ENCODE measurements around the gene RNF224. TPM values are rescaled to one million over a fixed set of nuclear protein-coding genes. Genes with fewer than 3 reads are reported as not detected.

RNF224 gene
- total RNA-seq, 3 donors from 2014 or later: not detected

DNA sequence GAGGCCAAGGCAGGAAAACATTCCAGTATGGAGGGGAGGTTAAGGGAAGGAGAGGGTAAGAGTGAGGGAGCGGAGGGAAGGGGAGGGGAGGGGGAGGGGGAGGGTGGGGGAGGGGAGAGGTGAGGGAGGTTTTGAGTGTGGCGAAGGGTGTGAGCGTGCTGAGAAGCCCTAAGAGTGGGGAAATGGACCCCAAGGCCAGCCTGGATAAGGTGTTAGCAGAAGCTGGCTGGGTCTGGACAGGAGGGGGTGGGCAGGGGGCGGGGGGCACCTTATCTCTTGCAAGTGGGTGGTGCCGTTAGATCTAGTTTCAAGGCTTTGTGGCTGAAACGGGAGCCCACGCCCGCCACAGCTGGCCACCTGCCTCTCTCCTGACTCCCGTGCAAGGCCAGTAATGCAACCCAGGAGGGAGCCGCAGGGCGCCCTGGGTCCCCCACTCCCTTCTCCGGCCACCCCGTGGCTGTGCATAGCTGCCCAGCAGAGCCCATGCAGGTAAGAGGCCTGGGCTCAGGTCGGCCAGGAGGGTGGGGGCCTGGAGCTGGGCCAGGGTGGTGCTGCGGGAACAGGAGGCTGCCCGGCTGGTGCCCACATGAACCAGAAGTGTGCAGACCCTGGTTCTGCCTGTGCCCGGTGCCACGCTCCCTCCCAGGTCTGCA, 677 bp downstream of the RNF224 start:
- TF ChIP-seq, protein P1, sequence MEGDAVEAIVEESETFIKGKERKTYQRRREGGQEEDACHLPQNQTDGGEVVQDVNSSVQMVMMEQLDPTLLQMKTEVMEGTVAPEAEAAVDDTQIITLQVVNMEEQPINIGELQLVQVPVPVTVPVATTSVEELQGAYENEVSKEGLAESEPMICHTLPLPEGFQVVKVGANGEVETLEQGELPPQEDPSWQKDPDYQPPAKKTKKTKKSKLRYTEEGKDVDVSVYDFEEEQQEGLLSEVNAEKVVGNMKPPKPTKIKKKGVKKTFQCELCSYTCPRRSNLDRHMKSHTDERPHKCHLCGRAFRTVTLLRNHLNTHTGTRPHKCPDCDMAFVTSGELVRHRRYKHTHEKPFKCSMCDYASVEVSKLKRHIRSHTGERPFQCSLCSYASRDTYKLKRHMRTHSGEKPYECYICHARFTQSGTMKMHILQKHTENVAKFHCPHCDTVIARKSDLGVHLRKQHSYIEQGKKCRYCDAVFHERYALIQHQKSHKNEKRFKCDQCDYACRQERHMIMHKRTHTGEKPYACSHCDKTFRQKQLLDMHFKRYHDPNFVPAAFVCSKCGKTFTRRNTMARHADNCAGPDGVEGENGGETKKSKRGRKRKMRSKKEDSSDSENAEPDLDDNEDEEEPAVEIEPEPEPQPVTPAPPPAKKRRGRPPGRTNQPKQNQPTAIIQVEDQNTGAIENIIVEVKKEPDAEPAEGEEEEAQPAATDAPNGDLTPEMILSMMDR (IDR thresholded peaks at IDR 0.05): no peak
- no peaks in the 10 kb centered on the region for H3K36me3 ChIP-seq (ENCODE audit: low read depth)
- H3K9me3 ChIP-seq: no peaks in the 10 kb centered on the region
- DNase-seq: no peak
- H3K4me1 ChIP-seq (ENCODE audit: low read depth): peaks cover 31% of the 10 kb centered on the region
- intact Hi-C loops (cut with DNase I, micrococcal nuclease): no loop called here
- ATAC-seq: no peak
- no peak overlapping the region for H3K4me3 ChIP-seq

DNA sequence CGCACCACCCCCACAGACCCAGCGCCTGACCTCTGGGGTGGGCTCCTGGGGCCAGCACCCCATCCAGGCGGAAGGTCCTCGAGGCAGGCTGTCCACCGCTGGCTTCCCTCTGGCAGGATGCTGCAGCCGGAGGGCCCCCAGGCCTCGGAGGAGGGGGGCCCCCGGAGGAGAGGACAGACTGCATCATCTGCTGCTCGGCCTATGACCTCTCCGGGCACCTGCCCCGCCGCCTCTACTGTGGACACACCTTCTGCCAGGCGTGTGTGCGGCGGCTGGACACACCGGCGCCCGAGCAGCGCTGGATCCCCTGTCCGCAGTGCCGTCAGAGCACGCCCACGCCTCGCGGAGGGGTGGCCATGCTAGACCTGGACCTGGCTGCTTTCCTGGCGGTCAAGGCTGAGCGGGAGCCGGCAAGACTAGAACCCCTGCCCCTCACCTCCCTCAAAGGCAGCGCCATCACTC, 1.2 kb downstream of the RNF224 start:
- Histone ChIP-seq H3K9me3 (no peaks in the 10 kb centered on the region), H3K36me3 (ENCODE audit: low read depth) (no peaks in the 10 kb centered on the region), H3K4me3 (no peak overlapping the region), H3K4me1 (ENCODE audit: low read depth) (peaks cover 29% of the 10 kb centered on the region)
- intact Hi-C loops (cut with DNase I, micrococcal nuclease): no loop called here
- DNase-seq: no peak
- no peak for ATAC-seq
- TF ChIP-seq, protein P1 (IDR thresholded peaks at IDR 0.05): no peak

DNA sequence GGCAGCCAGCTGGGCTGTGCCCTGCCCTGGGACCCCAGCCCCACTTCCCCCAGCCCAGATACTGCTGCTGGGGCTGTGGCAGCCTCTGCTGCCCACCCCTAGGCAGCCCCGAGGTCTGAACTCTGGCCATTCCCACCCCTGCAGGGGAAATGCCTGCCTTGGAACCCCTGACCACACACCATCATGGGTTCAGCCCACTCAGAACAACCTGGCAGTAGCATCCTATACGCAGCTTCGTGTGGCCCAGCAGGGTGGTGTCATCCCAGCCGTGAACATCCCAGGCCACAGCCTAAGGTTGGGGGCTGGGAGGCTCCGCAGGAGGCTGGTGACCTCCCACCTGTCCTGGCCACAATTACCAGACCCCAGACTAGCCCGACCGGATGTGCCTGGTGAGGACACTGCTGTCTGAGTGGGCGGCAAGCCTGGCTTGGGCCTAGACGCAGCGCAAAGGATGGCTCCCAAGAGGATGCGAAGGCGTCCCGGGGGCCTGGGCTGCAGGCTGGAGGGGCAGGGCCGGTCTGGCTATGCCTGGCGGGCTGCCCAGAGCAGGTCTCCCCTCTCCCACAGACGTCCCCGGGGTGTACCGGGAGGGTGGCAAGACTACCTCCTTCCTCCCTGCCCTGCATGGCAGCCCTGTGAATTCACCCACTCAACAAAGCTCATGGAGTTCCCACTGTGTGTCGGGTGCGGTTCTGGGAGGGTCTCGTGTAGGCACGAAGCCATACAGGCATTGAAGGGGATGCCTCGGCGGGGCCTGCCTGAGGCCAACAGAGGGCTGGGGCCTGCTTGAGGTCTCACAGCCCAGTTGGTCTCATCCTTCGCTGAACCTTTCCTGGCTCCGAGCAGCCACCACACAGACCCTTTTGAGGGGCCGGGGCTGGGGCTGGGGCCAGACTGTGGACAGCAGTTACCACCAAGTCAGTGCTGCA, 1.9 kb downstream of the RNF224 start:
- intact Hi-C loops (cut with DNase I, micrococcal nuclease): no loop called here
- no peak for DNase-seq

DNA sequence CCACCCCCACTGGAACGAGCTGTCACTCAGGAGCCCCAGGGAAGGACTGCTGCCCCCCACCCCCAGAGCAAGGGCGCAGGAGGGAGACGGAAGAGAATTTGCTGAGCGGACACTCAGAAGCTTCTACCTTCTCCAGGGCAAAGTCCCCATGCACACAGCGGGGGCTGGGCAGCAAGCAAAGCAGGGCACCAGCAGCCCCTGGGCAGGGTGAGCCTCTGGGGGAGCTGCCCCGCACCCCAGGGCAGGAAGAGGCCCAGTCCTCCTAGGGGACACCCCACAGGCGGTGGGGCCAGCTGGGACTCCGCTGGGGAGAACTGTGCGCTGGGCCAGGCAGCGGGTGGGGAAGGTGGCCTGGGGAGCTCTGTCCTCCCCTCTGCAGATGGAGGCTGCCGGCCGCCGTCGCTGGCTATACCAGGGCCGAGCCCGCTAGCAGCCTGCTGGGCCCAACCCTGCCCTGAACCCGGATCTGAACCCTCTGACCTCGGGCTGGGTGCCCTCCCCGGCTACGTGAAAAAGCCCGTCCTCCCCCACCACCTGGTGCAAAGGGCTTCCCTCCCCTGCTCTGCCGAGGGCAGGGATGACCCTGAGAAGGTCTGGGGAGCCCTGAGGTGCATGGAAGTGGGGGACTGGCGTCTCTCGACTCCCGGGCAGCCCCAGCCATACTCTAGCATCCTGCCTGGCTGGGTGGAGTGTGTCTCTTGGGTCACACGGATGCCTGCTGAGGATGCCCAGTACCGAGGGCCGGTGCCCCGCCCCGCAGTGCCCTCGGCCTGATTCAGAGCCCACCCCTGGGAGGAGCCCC, 2.8 kb downstream of the RNF224 start:
- DNase-seq (peak in 1 of 3 donors; percentile 19), ATAC-seq (peak; percentile 6)
- no peak overlapping the region for H3K4me3 ChIP-seq
- peaks cover 24% of the 10 kb centered on the region for H3K4me1 ChIP-seq (ENCODE audit: low read depth)
- no peaks in the 10 kb centered on the region for H3K36me3 ChIP-seq (ENCODE audit: low read depth)
- TF ChIP-seq, protein P1 (IDR thresholded peaks at IDR 0.05): no peak
- H3K9me3 ChIP-seq: no peaks in the 10 kb centered on the region
- intact Hi-C loops (cut with DNase I, micrococcal nuclease): no loop called here

More for the DNA sequence above, 1.9 kb downstream of the RNF224 start:
- Histone ChIP-seq H3K9me3 (no peaks in the 10 kb centered on the region), H3K4me3 (no peak overlapping the region), H3K4me1 (ENCODE audit: low read depth) (peaks cover 25% of the 10 kb centered on the region), H3K36me3 (ENCODE audit: low read depth) (no peaks in the 10 kb centered on the region)
- ATAC-seq: no peak
- TF ChIP-seq, protein P1 (IDR thresholded peaks at IDR 0.05): no peak

DNA sequence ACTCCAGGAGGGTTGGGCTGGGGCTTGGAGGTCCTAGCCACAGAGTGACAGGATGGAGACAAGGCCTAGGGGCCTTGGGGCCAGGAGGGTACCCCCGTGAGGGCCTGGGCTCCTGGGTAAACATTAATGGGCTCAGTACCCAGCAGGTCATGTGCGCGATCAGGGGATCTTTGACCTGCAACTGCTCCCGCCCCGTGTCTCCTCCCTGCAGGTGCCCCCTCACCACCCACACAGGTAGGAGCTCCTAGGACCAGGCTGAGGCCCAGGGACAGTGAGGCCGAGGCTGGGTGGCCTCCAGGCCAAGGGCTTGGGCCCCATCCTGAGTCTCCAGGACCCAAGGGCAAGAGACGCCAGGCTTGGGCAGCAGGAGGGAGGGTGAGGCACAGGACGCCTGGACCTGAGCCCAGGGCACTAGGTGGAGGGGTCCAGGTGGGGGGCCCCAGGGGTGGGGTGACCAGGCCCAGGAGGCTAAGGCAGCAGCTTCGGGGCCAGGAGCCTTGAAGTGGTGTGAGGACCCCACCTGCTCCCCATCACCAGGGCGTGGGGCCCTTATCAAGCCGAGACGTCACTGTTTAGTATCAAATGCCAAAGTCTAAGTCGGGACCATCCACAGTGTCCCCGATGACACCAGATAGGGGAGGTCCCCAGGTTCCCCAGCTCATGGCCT, 3.5 kb downstream of the RNF224 start, which contains the start of gene SLC34A3:
Gene SLC34A3, plus strand, starts transcription at position 197 of the 667 bp plus-strand sequence. CDS start 802 bp downstream, outside the sequence.
- Histone ChIP-seq H3K36me3 (ENCODE audit: low read depth) (no peaks in the 10 kb centered on the region), H3K4me1 (ENCODE audit: low read depth) (peaks cover 25% of the 10 kb centered on the region), H3K4me3 (no peak within 1 kb of the TSS), H3K9me3 (no peaks in the 10 kb centered on the region)
- ATAC-seq (no peak), DNase-seq (no peak)
- intact Hi-C loops (cut with DNase I, micrococcal nuclease): no loop called here
- TF ChIP-seq, protein P1 (IDR thresholded peaks at IDR 0.05): no peak

Data from mucosa of descending colon (tissue), 3 donors.